ENCODE results near the gene GLDC.
"Not testable (repeated sequence)": the region's sequence is repeated elsewhere in the genome, so short reads cannot be mapped to it uniquely, and the experiment has no call there.

The GLDC gene

GRCh38 chr9:6628704-6629103 is 16.8 kb downstream of the GLDC start:
- TF ChIP-seq CTCF (IDR thresholded peaks at IDR 0.05; ENCODE audit: insufficient read depth, low read depth, low read length, missing control alignments): no peak
- H3K4me3 ChIP-seq (ENCODE audit: low read depth, low read length): no peak overlapping the region
- DNase-seq (ENCODE audit: low read depth): no peak

- no peak for TF ChIP-seq CTCF (IDR thresholded peaks at IDR 0.05; ENCODE audit: insufficient read depth, low read depth, low read length, missing control alignments)
- H3K4me3 ChIP-seq (ENCODE audit: low read depth, low read length): no peak overlapping the region
- DNase-seq (ENCODE audit: low read depth): no peak
Observed at GRCh38 chr9:6625363-6625762, 20.2 kb downstream of the GLDC start.

GRCh38 chr9:6622784-6623183 is 22.7 kb downstream of the GLDC start:
- DNase-seq (ENCODE audit: low read depth); H3K4me3 ChIP-seq (ENCODE audit: low read depth, low read length): not testable (repeated sequence)

- TF ChIP-seq CTCF (IDR thresholded peaks at IDR 0.05; ENCODE audit: insufficient read depth, low read depth, low read length, missing control alignments): no peak
- H3K4me3 ChIP-seq (ENCODE audit: low read depth, low read length): no peak overlapping the region
- DNase-seq (ENCODE audit: low read depth): no peak
Observed at GRCh38 chr9:6620796-6621195, 24.7 kb downstream of the GLDC start.

GRCh38 chr9:6620353-6620752 is 25.2 kb downstream of the GLDC start:
- DNase-seq (ENCODE audit: low read depth): no peak
- no peak overlapping the region for H3K4me3 ChIP-seq (ENCODE audit: low read depth, low read length)
- TF ChIP-seq CTCF (IDR thresholded peaks at IDR 0.05; ENCODE audit: insufficient read depth, low read depth, low read length, missing control alignments): no peak

GRCh38 chr9:6619909-6620308 is 25.6 kb downstream of the GLDC start:
- TF ChIP-seq CTCF (IDR thresholded peaks at IDR 0.05; ENCODE audit: insufficient read depth, low read depth, low read length, missing control alignments): no peak
- no peak for DNase-seq (ENCODE audit: low read depth)
- no peak overlapping the region for H3K4me3 ChIP-seq (ENCODE audit: low read depth, low read length)

GRCh38 chr9:6616951-6617602 is 28.5 kb downstream of the GLDC start:
- TF ChIP-seq CTCF (IDR thresholded peaks at IDR 0.05; ENCODE audit: insufficient read depth, low read depth, low read length, missing control alignments): no peak
- DNase-seq (ENCODE audit: low read depth): no peak

More at GRCh38 chr9:6616951-6617602, 28.5 kb downstream of the GLDC start:
- no peak overlapping the region for H3K4me3 ChIP-seq (ENCODE audit: low read depth, low read length)
